ENCODE results near the gene SOCS2.
"Not testable (repeated sequence)": the region's sequence is repeated elsewhere in the genome, so short reads cannot be mapped to it uniquely, and the experiment has no call there.

Gene SOCS2

GRCh38 chr12:93540466-93540865 lies 32.0 kb upstream of the SOCS2 start:
- DNase-seq: no peak
- Histone ChIP-seq H3K4me3 (ENCODE audit: insufficient read depth, low read depth, low read length, poor library complexity, severe bottlenecking) (no peak overlapping the region), H3K36me3 (ENCODE audit: control insufficient read depth, insufficient read depth, low read length) (no peaks in the 10 kb centered on the region), H3K27ac (ENCODE audit: insufficient read depth, low read length, poor library complexity, severe bottlenecking) (no peak overlapping the region), H3K27me3 (replicated peaks; ENCODE audit: control insufficient read depth, insufficient read depth, low read length, poor library complexity, severe bottlenecking) (no peaks in the 10 kb centered on the region), H3K9me3 (ENCODE audit: control insufficient read depth, low read length) (no peaks in the 10 kb centered on the region), H3K4me1 (ENCODE audit: control insufficient read depth, insufficient read depth, low read length, poor library complexity, severe bottlenecking) (no peaks in the 10 kb centered on the region)

GRCh38 chr12:93541578-93542225 lies 30.8 kb upstream of the SOCS2 start:
- no peaks in the 10 kb centered on the region for H3K36me3 ChIP-seq (ENCODE audit: control insufficient read depth, insufficient read depth, low read length)
- H3K27me3 ChIP-seq (replicated peaks; ENCODE audit: control insufficient read depth, insufficient read depth, low read length, poor library complexity, severe bottlenecking): no peaks in the 10 kb centered on the region
- no peaks in the 10 kb centered on the region for H3K9me3 ChIP-seq (ENCODE audit: control insufficient read depth, low read length)
- no peaks in the 10 kb centered on the region for H3K4me1 ChIP-seq (ENCODE audit: control insufficient read depth, insufficient read depth, low read length, poor library complexity, severe bottlenecking)
- no peak overlapping the region for H3K27ac ChIP-seq (ENCODE audit: insufficient read depth, low read length, poor library complexity, severe bottlenecking)
- no peak for DNase-seq
- no peak overlapping the region for H3K4me3 ChIP-seq (ENCODE audit: insufficient read depth, low read depth, low read length, poor library complexity, severe bottlenecking)

- no peak for DNase-seq
Observed at GRCh38 chr12:93547778-93548177, 24.7 kb upstream of the SOCS2 start.

GRCh38 chr12:93549174-93549573 lies 23.3 kb upstream of the SOCS2 start:
- H3K9me3 ChIP-seq (ENCODE audit: control insufficient read depth, low read length): no peaks in the 10 kb centered on the region
- no peaks in the 10 kb centered on the region for H3K4me1 ChIP-seq (ENCODE audit: control insufficient read depth, insufficient read depth, low read length, poor library complexity, severe bottlenecking)
- no peaks in the 10 kb centered on the region for H3K36me3 ChIP-seq (ENCODE audit: control insufficient read depth, insufficient read depth, low read length)
- no peak overlapping the region for H3K27ac ChIP-seq (ENCODE audit: insufficient read depth, low read length, poor library complexity, severe bottlenecking)
- no peak overlapping the region for H3K4me3 ChIP-seq (ENCODE audit: insufficient read depth, low read depth, low read length, poor library complexity, severe bottlenecking)
- DNase-seq: no peak
- no peaks in the 10 kb centered on the region for H3K27me3 ChIP-seq (replicated peaks; ENCODE audit: control insufficient read depth, insufficient read depth, low read length, poor library complexity, severe bottlenecking)

More at GRCh38 chr12:93547778-93548177, 24.7 kb upstream of the SOCS2 start:
- Histone ChIP-seq H3K27ac (ENCODE audit: insufficient read depth, low read length, poor library complexity, severe bottlenecking) (no peak overlapping the region), H3K36me3 (ENCODE audit: control insufficient read depth, insufficient read depth, low read length) (no peaks in the 10 kb centered on the region), H3K4me3 (ENCODE audit: insufficient read depth, low read depth, low read length, poor library complexity, severe bottlenecking) (no peak overlapping the region), H3K4me1 (ENCODE audit: control insufficient read depth, insufficient read depth, low read length, poor library complexity, severe bottlenecking) (no peaks in the 10 kb centered on the region), H3K27me3 (replicated peaks; ENCODE audit: control insufficient read depth, insufficient read depth, low read length, poor library complexity, severe bottlenecking) (no peaks in the 10 kb centered on the region), H3K9me3 (ENCODE audit: control insufficient read depth, low read length) (no peaks in the 10 kb centered on the region)

GRCh38 chr12:93550748-93551611 lies 21.5 kb upstream of the SOCS2 start:
- Histone ChIP-seq H3K36me3 (ENCODE audit: control insufficient read depth, insufficient read depth, low read length) (no peaks in the 10 kb centered on the region), H3K9me3 (ENCODE audit: control insufficient read depth, low read length) (no peaks in the 10 kb centered on the region), H3K4me3 (ENCODE audit: insufficient read depth, low read depth, low read length, poor library complexity, severe bottlenecking) (no peak overlapping the region), H3K27ac (ENCODE audit: insufficient read depth, low read length, poor library complexity, severe bottlenecking) (no peak overlapping the region), H3K27me3 (replicated peaks; ENCODE audit: control insufficient read depth, insufficient read depth, low read length, poor library complexity, severe bottlenecking) (no peaks in the 10 kb centered on the region), H3K4me1 (ENCODE audit: control insufficient read depth, insufficient read depth, low read length, poor library complexity, severe bottlenecking) (no peaks in the 10 kb centered on the region)
- no peak for DNase-seq

- no peaks in the 10 kb centered on the region for H3K4me1 ChIP-seq (ENCODE audit: control insufficient read depth, insufficient read depth, low read length, poor library complexity, severe bottlenecking)
- H3K9me3 ChIP-seq (ENCODE audit: control insufficient read depth, low read length): no peaks in the 10 kb centered on the region
- no peak overlapping the region for H3K4me3 ChIP-seq (ENCODE audit: insufficient read depth, low read depth, low read length, poor library complexity, severe bottlenecking)
- no peaks in the 10 kb centered on the region for H3K36me3 ChIP-seq (ENCODE audit: control insufficient read depth, insufficient read depth, low read length)
- H3K27ac ChIP-seq (ENCODE audit: insufficient read depth, low read length, poor library complexity, severe bottlenecking): no peak overlapping the region
- DNase-seq: no peak
- no peaks in the 10 kb centered on the region for H3K27me3 ChIP-seq (replicated peaks; ENCODE audit: control insufficient read depth, insufficient read depth, low read length, poor library complexity, severe bottlenecking)
Observed at GRCh38 chr12:93552427-93552826, 20.0 kb upstream of the SOCS2 start.

- not testable (repeated sequence) for H3K4me3 ChIP-seq (ENCODE audit: insufficient read depth, low read depth, low read length, poor library complexity, severe bottlenecking); H3K27ac ChIP-seq (ENCODE audit: insufficient read depth, low read length, poor library complexity, severe bottlenecking); H3K4me1 ChIP-seq (ENCODE audit: control insufficient read depth, insufficient read depth, low read length, poor library complexity, severe bottlenecking); H3K27me3 ChIP-seq (replicated peaks; ENCODE audit: control insufficient read depth, insufficient read depth, low read length, poor library complexity, severe bottlenecking); H3K9me3 ChIP-seq (ENCODE audit: control insufficient read depth, low read length); H3K36me3 ChIP-seq (ENCODE audit: control insufficient read depth, insufficient read depth, low read length); DNase-seq
Observed at GRCh38 chr12:93557879-93558278, 14.6 kb upstream of the SOCS2 start.

- H3K4me3 ChIP-seq (ENCODE audit: insufficient read depth, low read depth, low read length, poor library complexity, severe bottlenecking); H3K27ac ChIP-seq (ENCODE audit: insufficient read depth, low read length, poor library complexity, severe bottlenecking); H3K4me1 ChIP-seq (ENCODE audit: control insufficient read depth, insufficient read depth, low read length, poor library complexity, severe bottlenecking); DNase-seq; H3K9me3 ChIP-seq (ENCODE audit: control insufficient read depth, low read length); H3K36me3 ChIP-seq (ENCODE audit: control insufficient read depth, insufficient read depth, low read length); H3K27me3 ChIP-seq (replicated peaks; ENCODE audit: control insufficient read depth, insufficient read depth, low read length, poor library complexity, severe bottlenecking): not testable (repeated sequence)
Observed at GRCh38 chr12:93558685-93559084, 13.8 kb upstream of the SOCS2 start.

- H3K27ac ChIP-seq (ENCODE audit: insufficient read depth, low read length, poor library complexity, severe bottlenecking): no peak overlapping the region
- no peak overlapping the region for H3K4me3 ChIP-seq (ENCODE audit: insufficient read depth, low read depth, low read length, poor library complexity, severe bottlenecking)
- DNase-seq: no peak
- H3K9me3 ChIP-seq (ENCODE audit: control insufficient read depth, low read length): no peaks in the 10 kb centered on the region
- peaks cover 15% of the 10 kb centered on the region for H3K36me3 ChIP-seq (ENCODE audit: control insufficient read depth, insufficient read depth, low read length)
- H3K4me1 ChIP-seq (ENCODE audit: control insufficient read depth, insufficient read depth, low read length, poor library complexity, severe bottlenecking): no peaks in the 10 kb centered on the region
- no peaks in the 10 kb centered on the region for H3K27me3 ChIP-seq (replicated peaks; ENCODE audit: control insufficient read depth, insufficient read depth, low read length, poor library complexity, severe bottlenecking)
Observed at GRCh38 chr12:93563807-93564538, 8.5 kb upstream of the SOCS2 start.

GRCh38 chr12:93565760-93566159 lies 6.7 kb upstream of the SOCS2 start:
- Histone ChIP-seq H3K4me3 (ENCODE audit: insufficient read depth, low read depth, low read length, poor library complexity, severe bottlenecking) (no peak overlapping the region), H3K4me1 (ENCODE audit: control insufficient read depth, insufficient read depth, low read length, poor library complexity, severe bottlenecking) (peaks cover 2% of the 10 kb centered on the region), H3K9me3 (ENCODE audit: control insufficient read depth, low read length) (no peaks in the 10 kb centered on the region), H3K36me3 (ENCODE audit: control insufficient read depth, insufficient read depth, low read length) (peaks cover 15% of the 10 kb centered on the region), H3K27ac (ENCODE audit: insufficient read depth, low read length, poor library complexity, severe bottlenecking) (no peak overlapping the region), H3K27me3 (replicated peaks; ENCODE audit: control insufficient read depth, insufficient read depth, low read length, poor library complexity, severe bottlenecking) (no peaks in the 10 kb centered on the region)
- no peak for DNase-seq
